WTC11 (cell line): ENCODE measurements around the gene NKAIN4. TPM values are rescaled to one million over a fixed set of nuclear protein-coding genes. Genes with fewer than 3 reads are reported as not detected.

ENCODE experiments used
- ATAC-seq: fragments of 200-7000 bp; cut with Tn5 transposase; 2 replicates; pipeline ENCODE4 v1.10.0; 2021; ENCODE audit warnings: mild to moderate bottlenecking, moderate library complexity
- CTCF ChIA-PET: fragments of 300-600 bp; sonication (Branson Sonifier 250); formaldehyde crosslinking; loops from one replicate; lab custom pipeline; 2021; ENCODE audit warnings: antibody characterized with exemption; lab: Charles Lee
- POLR2A ChIA-PET: fragments of 350-600 bp; sonication (Branson Sonifier 250); formaldehyde crosslinking; loops from one replicate; lab custom pipeline; 2021; ENCODE audit warnings: antibody characterized with exemption; lab: Charles Lee
- DNase-seq: peaks from one replicate; pipeline ENCODE4 v3.0.0; 2021; ENCODE audit warnings: low spot score
- H3K27ac Mint-ChIP-seq: 2 replicates; pipeline ENCODE4 v1.8.0; 2021; ENCODE audit warnings: mixed read lengths
- H3K27me3 Mint-ChIP-seq: 2 replicates; pipeline ENCODE4 v1.8.0; 2021; ENCODE audit warnings: low read depth, mild to moderate bottlenecking, moderate library complexity, mixed read lengths
- H3K36me3 Mint-ChIP-seq: 2 replicates; pipeline ENCODE4 v1.8.0; 2021; ENCODE audit warnings: mixed read lengths
- H3K4me1 Mint-ChIP-seq: 2 replicates; pipeline ENCODE4 v1.8.0; 2022; ENCODE audit warnings: mixed read lengths
- H3K4me3 Mint-ChIP-seq: 2 replicates; pipeline ENCODE4 v1.8.0; 2021; ENCODE audit warnings: mild to moderate bottlenecking, moderate library complexity, mixed read lengths
- H3K9me3 Mint-ChIP-seq: 2 replicates; pipeline ENCODE4 v1.8.0; 2021; ENCODE audit warnings: mixed read lengths
- CBFB ChIP-seq: sonication (generic); formaldehyde crosslinking; IDR thresholded peaks from 2 replicates; pipeline ENCODE4 v1.8.1; 2022; ENCODE audit warnings: mild to moderate bottlenecking, low read depth, missing genetic modification reagents
- CREB1 ChIP-seq: sonication (generic); formaldehyde crosslinking; IDR thresholded peaks from 2 replicates; pipeline ENCODE4 v1.8.0; 2023; ENCODE audit warnings: mild to moderate bottlenecking, missing genetic modification reagents
- CREM ChIP-seq: sonication (generic); formaldehyde crosslinking; IDR thresholded peaks from 2 replicates; pipeline ENCODE4 v1.8.1; 2022; ENCODE audit warnings: mild to moderate bottlenecking, missing genetic modification reagents, moderate library complexity
- EMX1 ChIP-seq: fragments of 250-450 bp; sonication (Bioruptor Pico); IDR thresholded peaks from 2 replicates; pipeline ENCODE4 v1.8.0; 2021; ENCODE audit warnings: mild to moderate bottlenecking
- IRF1 ChIP-seq: sonication (generic); formaldehyde crosslinking; IDR thresholded peaks from 2 replicates; pipeline ENCODE4 v1.8.0; 2023; ENCODE audit warnings: missing genetic modification reagents
- JAZF1 ChIP-seq: fragments of 250-450 bp; sonication (Bioruptor Pico); IDR thresholded peaks from 2 replicates; pipeline ENCODE4 v1.9.0; 2021; ENCODE audit warnings: moderate library complexity, mild to moderate bottlenecking, inconsistent platforms
- MXD4 ChIP-seq: fragments of 250-450 bp; sonication (Bioruptor Pico); IDR thresholded peaks from 2 replicates; pipeline ENCODE4 v1.8.0; 2021; ENCODE audit warnings: mild to moderate bottlenecking, moderate library complexity, borderline replicate concordance
- NR1H2 ChIP-seq: sonication (generic); formaldehyde crosslinking; IDR thresholded peaks from 2 replicates; pipeline ENCODE4 v1.9.0; 2021; ENCODE audit warnings: mild to moderate bottlenecking, moderate library complexity, missing genetic modification reagents
- RELA ChIP-seq: sonication (generic); formaldehyde crosslinking; IDR thresholded peaks from 2 replicates; pipeline ENCODE4 v1.8.1; 2022; ENCODE audit warnings: missing genetic modification reagents, mild to moderate bottlenecking, borderline replicate concordance
- SP1 ChIP-seq: sonication (generic); formaldehyde crosslinking; conservative IDR thresholded peaks from 2 replicates; pipeline ENCODE4 v1.8.1; 2022; ENCODE audit warnings: missing genetic modification reagents
- TEAD4 ChIP-seq: sonication (generic); formaldehyde crosslinking; IDR thresholded peaks from 2 replicates; pipeline ENCODE4 v1.8.0; 2022; ENCODE audit warnings: mild to moderate bottlenecking, missing genetic modification reagents
- ZBTB43 ChIP-seq: sonication (generic); formaldehyde crosslinking; IDR thresholded peaks from 2 replicates; pipeline ENCODE4 v1.8.1; 2023; ENCODE audit warnings: mild to moderate bottlenecking, missing genetic modification reagents
- ZNF121 ChIP-seq: sonication (generic); formaldehyde crosslinking; IDR thresholded peaks from 2 replicates; pipeline ENCODE4 v1.8.0; 2023; ENCODE audit warnings: missing genetic modification reagents
- ZNF281 ChIP-seq: sonication (generic); formaldehyde crosslinking; IDR thresholded peaks from 2 replicates; pipeline ENCODE4 v1.8.0; 2023; ENCODE audit warnings: mild to moderate bottlenecking, missing genetic modification reagents
- ZNF423 ChIP-seq: fragments of 250-450 bp; sonication (Bioruptor Pico); IDR thresholded peaks from 2 replicates; pipeline ENCODE4 v2.1.2; 2022; ENCODE audit warnings: mild to moderate bottlenecking, moderate library complexity
- ZNF671 ChIP-seq: fragments of 250-450 bp; sonication (Bioruptor Pico); IDR thresholded peaks from 2 replicates; pipeline ENCODE4 v1.8.0; 2021; ENCODE audit warnings: mild to moderate bottlenecking
- total RNA-seq: library from RNA; stranded (reverse); gene quantifications from 3 replicates; pipeline ENCODE4 v1.2.3, GENCODE V29; 2021
- TF ChIP-seq, protein P1 (sequence below): sonication (generic); formaldehyde crosslinking; IDR thresholded peaks from 2 replicates; pipeline ENCODE4 v1.8.0; 2022; ENCODE audit warnings: mild to moderate bottlenecking, missing genetic modification reagents
- TF ChIP-seq, protein P2 (sequence below): fragments of 250-450 bp; sonication (Bioruptor Pico); IDR thresholded peaks from 2 replicates; pipeline ENCODE4 v1.9.0; 2021; ENCODE audit warnings: moderate library complexity, mild to moderate bottlenecking, inconsistent platforms, borderline replicate concordance

NKAIN4 gene
- total RNA-seq, 1 experiment from 2014 or later, result 7.2 TPM

DNA sequence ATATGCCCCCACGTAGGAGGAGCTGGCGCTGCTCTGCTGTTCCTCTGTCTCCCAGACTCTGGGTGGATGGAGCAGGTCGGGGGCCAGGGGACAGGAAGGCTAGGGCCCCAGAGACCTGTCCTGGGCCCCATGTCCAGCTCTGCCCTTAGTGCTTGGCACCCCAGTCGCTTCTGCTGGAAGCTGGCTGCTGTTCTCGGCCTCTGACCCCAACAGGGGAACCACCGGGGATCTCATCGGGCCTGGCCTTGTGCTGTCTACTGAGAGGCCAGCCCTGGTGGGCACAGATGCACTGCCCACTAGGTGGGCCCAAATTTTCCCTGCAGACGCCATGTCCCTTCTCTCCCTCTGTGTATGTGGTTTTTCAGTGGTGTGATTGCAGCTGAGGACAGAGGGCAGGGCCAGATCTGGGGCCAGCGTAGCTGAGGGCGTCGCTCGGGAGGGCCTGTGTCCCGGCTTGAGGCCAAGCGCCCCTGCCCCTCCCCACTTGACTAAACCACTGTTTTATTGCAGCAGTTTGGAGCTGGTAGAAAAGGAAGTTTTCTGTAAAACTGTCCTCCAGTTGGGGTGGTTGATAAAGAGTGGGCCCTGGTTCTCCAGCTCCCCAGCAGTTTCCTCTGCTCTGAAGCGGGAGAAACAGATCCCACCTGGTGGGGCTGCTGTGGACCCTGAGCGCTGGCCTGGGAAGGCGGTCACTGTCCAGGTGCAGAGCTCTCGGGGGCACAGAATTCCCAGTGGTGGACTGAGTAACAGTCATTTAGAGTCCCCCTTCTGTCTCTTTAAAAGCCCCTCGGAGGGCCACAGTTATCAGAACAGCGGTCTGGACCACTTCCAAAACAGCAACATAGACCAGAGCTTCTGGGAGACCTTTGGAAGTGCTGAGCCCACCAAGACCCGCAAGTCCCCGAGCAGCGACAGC is 32.8 kb upstream of the NKAIN4 start:
- H3K27me3 Mint-ChIP-seq, result no peaks in the 10 kb centered on the region

GRCh38 chr20:63285636-63286615 is 31.7 kb upstream of the NKAIN4 start:
- ChIA-PET CTCF (interaction anchor here (0.6 to 1.5 kb wide), 3 partner anchors 62 to 96 kb away, joined by 4 read pairs; no protein-coding TSS in a partner anchor), POLR2A (no interaction called here)
- Mint-ChIP-seq H3K27ac (no peak overlapping the region), H3K36me3 (peaks cover 15% of the 10 kb centered on the region), H3K9me3 (no peaks in the 10 kb centered on the region), H3K4me1 (peaks cover 3% of the 10 kb centered on the region; the same call in 1 of the 2 replicates), H3K27me3 (no peaks in the 10 kb centered on the region), H3K4me3 (no peak overlapping the region)
- no peak for DNase-seq
- ATAC-seq, result no peak
- TF ChIP-seq ZNF281 (no peak), ZBTB43 (no peak), SP1 (CRISPR knock-in tag) (no peak), NR1H2 (CRISPR knock-in tag) (no peak), CBFB (CRISPR knock-in tag) (no peak), ZNF423 (CRISPR knock-in tag) (no peak)
- TF ChIP-seq, protein P1, sequence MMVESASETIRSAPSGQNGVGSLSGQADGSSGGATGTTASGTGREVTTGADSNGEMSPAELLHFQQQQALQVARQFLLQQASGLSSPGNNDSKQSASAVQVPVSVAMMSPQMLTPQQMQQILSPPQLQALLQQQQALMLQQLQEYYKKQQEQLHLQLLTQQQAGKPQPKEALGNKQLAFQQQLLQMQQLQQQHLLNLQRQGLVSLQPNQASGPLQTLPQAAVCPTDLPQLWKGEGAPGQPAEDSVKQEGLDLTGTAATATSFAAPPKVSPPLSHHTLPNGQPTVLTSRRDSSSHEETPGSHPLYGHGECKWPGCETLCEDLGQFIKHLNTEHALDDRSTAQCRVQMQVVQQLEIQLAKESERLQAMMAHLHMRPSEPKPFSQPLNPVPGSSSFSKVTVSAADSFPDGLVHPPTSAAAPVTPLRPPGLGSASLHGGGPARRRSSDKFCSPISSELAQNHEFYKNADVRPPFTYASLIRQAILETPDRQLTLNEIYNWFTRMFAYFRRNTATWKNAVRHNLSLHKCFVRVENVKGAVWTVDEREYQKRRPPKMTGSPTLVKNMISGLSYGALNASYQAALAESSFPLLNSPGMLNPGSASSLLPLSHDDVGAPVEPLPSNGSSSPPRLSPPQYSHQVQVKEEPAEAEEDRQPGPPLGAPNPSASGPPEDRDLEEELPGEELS (CRISPR knock-in tag), result no peak
- TF ChIP-seq, protein P2, sequence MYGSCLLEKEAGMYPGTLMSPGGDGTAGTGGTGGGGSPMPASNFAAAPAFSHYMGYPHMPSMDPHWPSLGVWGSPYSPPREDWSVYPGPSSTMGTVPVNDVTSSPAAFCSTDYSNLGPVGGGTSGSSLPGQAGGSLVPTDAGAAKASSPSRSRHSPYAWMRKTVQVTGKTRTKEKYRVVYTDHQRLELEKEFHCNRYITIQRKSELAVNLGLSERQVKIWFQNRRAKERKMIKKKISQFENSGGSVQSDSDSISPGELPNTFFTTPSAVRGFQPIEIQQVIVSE (CRISPR knock-in tag), result no peak

More for the DNA sequence above, 32.8 kb upstream of the NKAIN4 start:
- H3K27ac Mint-ChIP-seq, result no peak overlapping the region
- ChIA-PET CTCF (interaction anchor here (0.5 to 1.5 kb wide), 4 partner anchors 57 to 870 kb away, joined by 3 to 4 read pairs (median 4); no protein-coding TSS in a partner anchor), POLR2A (no interaction called here)
- peaks cover 15% of the 10 kb centered on the region for H3K36me3 Mint-ChIP-seq
- TF ChIP-seq JAZF1 (CRISPR knock-in tag) (no peak), CREM (CRISPR knock-in tag) (no peak), IRF1 (CRISPR knock-in tag) (no peak), CREB1 (CRISPR knock-in tag) (no peak), TEAD4 (CRISPR knock-in tag) (no peak), ZNF671 (CRISPR knock-in tag) (no peak), ZNF121 (CRISPR knock-in tag) (no peak), RELA (CRISPR knock-in tag) (no peak), EMX1 (CRISPR knock-in tag) (no peak), MXD4 (CRISPR knock-in tag) (no peak), ZBTB43 (no peak), NR1H2 (CRISPR knock-in tag) (no peak)
- TF ChIP-seq, protein P2 (CRISPR knock-in tag), result no peak
- H3K4me1 Mint-ChIP-seq, result peaks cover 4% of the 10 kb centered on the region; the same call in 1 of the 2 replicates
- no peak overlapping the region for H3K4me3 Mint-ChIP-seq
- no peaks in the 10 kb centered on the region for H3K9me3 Mint-ChIP-seq
- no peak for DNase-seq
- ATAC-seq, result no peak
